SU-DHL-6 (cell line): ENCODE measurements around the gene ZBTB21.

Source experiments
- CTCF ChIP-seq: fragments of 200-600 bp; sonication (generic); IDR thresholded peaks from one replicate; pipeline ENCODE4 v1.5.1; 2017; ENCODE audit warnings: antibody characterized with exemption, mild to moderate bottlenecking, low read length, moderate library complexity; ENCODE audit not compliant: insufficient read depth, poor library complexity, severe bottlenecking
- EZH2phosphoT487 ChIP-seq: fragments of 200-600 bp; sonication (generic), shearing (Covaris generic); conservative IDR thresholded peaks from 2 replicates; pipeline ENCODE4 v1.6.1; 2018; ENCODE audit warnings: mild to moderate bottlenecking, antibody characterized with exemption, low read length, moderate library complexity, mixed read lengths

DNA sequence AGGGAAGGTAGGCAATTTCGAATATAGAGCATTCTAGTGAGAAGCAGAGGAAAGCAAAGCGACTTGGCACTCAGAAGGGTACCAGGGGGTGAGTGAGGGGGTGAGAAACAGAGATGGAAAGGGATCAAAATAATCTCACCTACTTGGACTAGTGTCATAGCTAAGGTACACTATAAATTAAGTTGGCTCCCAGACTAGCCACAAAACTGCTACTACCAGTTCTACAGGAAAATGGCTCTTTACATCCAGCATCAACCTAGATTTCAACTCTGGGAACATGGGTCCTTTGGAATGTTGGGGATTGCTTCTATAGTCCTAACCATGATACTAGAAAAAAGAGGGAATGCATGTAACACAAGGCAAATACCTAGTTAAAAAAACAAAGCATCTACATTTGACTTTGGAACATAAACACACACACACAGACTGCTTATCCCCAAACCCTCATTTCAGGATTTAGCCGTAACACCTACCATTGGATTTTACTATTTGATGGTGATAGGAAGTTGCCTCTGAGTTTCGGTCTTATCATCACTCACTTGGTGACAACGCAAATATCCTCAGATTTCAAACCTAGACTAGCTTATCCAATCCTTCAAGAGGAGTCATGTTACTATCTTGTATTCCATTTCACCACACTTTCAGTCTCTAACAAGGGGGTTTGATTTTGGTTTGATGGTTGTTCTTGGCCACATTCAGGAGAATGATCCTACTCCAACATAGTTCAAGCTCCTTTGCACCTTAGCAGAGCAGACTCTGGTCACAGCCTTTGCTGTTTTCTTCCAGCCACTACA, 5.6 kb downstream of the ZBTB21 start:
- TF ChIP-seq CTCF (no peak), EZH2phosphoT487 (no peak)
